Limb (tissue), 2 donors: ENCODE measurements around the gene MYO1A.

Experiments used
- DNase-seq, 2 donors: peaks; one replicate each; pipeline ENCODE4 v3.0.0-alpha.2; 2016; ENCODE audit errors: extremely low spot score in 2 of 2

The MYO1A gene

DNA sequence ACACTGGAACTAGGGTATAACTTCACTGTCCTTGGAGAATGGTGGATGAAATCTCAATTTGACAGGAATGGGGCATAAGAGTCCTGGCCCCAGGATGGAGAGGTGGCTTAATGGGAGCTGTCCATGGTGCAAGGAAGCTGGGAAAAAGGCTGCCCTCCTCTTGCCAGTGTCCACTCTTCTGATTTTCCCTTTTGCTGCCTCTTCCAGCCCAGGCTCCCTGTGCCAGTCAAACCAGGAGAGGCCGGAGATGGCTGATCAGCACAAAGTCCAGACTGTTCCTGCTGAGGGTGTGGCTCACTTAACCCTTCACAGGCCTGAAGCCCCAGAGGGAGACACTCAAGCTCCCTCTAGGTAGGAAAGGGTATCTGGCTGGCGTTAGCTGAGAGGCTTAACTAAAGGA is at the start of gene MYO1A:
TSS of gene MYO1A (minus strand) at position 240 of the 400 bp plus-strand sequence. CDS start 1,806 bp downstream, outside the sequence.
- no peak for DNase-seq

DNA sequence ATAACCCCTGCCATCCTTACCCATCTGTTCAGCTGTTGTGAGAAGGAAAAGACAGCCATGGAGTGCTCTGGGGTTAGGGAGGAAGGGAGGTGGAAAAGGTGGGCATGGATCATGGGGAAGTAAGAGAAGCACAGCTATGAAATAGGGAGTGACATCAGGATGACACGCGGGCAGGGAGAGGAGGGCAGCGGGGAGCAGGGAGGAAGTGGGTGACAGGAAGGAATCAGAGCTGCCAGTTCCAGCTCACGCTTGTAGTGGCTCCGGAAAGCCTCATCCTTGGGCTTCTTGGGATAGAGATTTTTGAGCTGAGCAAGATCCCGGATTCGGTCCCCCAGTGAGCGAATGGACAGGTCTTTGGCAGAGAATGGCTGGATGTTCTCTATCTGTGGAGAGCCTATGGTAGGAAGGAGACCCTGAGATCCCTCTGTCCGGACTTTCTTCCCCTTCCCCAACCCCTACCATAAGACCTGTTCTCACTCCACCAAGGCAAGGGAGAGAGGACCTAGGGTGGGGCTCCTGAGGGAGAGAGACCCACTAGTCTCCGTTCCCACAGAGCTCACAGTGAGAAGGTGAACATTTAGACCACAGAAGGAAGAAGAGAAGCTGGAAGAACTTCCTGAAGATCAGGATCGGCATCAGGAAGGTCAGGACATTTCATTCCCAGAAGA is 49.3 kb upstream of the MYO1A start:
- no peak for DNase-seq

DNA sequence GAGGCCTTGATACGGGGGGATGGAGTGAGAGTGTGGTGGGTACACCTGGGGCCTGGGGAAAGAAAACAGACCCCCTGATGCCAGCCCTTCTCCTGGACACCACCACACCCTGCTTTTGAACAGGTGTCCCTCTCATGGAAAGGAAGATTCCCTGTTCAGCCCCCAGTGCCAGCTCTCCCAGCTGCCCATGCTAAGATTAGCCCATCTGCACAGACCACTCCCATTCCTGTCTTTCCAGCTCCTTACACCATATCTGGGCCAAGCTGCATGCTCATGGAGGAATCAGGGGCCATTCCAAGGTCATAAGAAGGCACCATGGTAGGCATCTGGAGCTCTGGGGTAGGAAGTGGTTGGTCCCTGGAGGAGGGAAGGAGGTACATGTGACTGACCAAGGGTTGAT is 48.6 kb upstream of the MYO1A start:
- no peak for DNase-seq

DNA sequence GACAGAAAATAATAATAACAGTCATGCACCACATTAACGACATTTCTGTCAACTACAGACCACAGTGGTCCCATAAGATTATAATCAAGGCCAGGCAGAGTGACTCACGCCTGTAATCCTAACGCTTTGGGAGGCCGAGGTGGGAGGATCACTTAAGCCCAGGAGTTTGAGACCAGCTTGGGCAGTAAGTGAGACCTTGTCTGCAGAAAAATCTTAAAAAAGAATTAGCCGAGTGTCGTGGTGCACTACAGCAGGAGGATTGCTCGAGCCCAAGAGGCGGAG is 47.6 kb upstream of the MYO1A start:
- DNase-seq: no peak

DNA sequence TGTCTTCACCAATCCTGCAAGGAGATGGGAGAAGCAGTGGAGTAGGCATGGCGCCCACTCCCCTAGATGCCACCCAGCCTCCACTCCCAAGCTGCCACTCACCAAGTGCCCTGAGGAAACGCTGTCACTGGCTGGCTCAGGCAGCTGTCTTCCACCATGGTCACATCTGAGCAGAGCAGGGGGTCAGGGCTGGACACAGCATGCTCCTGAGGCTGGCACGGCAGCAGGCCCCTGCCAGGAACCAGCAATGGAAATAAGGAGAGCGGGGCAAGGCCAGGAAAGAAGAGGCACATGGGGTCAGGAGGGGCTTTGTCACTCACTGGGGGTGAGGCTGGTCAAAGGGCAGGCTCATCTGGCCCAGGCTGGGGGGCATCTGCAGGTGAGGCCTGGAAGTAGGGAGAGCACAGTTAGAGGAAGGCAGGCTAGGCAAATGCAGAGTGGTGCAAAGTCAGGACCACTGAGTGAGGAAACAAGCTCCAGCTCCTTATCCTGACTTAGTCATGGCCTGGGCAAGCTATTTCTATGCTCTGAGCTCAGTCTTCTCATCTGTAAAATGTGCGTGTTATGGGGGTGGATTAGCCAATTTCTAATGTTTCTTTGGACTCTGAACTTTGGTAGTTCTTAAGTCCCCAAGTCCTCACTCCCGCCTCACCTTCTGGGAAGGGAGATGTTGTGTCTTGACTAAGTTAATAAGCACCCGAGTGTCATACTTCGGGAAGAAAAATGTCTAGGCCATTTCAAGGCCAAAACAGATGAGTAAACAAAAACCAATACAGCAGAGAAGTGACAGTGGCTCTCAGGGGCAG is 47.0 kb upstream of the MYO1A start:
- no peak for DNase-seq

DNA sequence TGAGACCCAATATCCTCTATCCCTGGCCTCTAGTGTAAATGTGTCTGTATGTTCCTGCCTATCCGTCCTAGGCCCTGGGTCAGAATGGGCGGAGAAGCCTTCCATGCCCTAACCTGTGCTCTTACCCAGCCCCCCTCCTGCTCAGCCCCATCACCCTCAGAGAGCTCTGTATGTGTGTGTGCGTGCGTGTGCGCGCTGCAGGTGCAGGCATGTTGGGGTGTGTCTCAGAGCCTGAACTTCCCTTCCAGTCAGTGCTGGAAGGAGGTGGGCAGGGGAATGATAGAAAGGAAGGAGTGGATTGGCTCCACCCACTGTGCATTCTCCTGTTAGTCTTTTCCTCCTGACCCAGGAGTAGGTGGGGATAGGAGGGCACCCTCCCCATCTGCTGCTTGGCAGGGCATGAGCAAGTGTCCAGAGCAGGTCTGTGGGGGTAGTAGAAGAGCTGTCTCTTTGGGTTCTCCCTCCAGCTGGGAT is 46.2 kb upstream of the MYO1A start:
- DNase-seq: no peak

DNA sequence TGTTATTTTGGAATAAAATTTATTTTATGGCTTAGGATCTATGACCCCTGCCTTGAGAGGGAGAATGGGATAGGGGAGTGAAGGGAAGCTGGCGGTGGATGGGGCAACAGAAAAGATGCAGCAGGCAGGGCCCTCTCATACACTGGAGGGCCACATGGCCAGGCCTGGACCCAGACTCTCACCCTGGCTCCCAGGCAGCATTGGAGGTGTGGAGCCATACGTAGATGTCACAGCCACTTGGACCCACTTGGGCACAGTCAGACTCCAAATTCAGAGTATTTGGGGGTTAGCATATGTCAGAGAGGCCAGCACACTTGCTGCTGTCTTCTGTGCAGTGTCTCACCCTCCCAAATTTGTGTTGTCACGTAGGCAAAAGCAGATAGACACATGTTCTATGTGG is 45.5 kb upstream of the MYO1A start:
- DNase-seq: no peak

DNA sequence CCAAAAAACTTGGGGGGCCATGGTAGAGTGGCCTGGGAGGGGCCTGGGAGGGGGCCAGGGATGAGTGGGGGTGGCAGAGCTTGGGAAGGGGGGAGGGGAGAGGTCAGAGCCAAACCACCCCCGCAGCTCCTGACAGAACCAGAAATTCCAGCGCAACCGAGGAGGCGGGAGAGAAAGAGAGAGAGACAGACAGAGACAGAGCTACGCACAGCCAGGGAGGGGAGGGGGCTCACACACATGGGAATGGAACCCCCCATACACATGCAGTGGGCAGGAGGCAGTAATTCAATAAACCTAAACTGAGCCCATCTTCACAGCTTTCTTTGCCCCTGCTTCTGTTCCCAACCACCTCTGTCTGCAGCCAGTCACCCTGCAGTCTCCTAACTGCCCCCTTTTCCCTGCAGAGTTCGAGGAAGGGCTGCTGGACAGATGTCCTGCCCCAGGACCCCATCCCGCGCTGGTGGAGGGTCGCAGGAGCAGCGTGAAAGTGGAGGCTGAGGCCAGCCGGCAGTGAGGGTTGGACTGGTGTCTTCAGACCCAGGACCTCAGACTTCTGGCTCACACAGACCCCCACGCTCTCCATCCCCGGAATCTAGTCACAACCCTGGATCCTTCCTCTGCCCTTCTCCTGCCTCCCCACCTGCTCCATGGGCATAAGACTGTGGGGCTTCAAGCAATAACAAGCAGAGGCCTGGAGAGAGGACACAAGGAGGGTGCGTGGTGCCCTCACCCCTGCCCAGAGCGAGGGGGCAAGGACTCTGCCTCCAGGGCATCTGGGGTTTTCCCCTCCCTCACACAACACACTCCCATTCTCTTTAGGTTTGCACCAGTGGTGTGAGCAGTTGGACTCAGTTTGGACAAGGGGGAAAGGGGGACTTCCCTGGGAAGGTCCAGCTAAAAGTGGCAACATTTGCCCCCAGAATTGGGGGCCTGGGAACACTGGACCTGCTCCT is 44.6 kb upstream of the MYO1A start:
- DNase-seq: no peak

DNA sequence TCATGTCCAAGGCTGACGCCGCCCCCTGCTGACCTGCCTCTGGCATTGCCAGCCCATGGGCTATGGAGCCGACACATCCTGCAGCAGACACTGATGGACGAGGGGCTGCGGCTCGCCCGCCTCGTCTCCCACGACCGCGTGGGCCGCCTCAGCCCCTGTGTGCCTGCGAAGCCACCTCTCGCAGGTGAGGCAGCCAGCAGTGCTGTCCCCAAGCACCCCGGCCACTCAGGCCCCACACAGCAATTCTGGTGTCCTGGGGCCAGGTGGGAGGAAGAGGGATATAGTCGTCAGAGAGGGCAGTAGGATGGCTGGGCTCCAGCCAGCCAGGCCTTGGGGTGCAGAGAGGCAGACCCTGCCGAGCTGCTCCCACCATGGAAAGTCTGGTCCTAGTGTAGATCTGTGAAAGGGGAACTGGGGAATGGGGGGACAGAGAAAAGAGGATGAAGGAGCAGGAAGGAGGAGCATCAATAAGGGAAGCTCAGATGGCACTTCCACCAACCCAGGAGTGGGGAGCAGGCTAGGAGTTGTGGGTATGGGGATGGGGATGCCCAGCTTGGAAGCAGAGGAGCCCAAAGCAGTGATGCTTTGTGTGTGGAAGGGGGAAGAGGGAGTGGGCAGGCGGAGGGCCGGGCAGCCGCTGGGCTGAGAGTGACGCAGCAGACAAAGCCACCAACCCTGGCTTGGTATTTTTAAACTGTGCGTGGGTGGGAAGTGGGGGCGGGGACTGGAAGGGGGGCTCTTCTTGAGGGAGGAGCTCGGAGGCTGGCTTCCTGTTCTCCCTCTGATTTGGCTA is 43.7 kb upstream of the MYO1A start:
- DNase-seq: peak; percentile 59 to 74

DNA sequence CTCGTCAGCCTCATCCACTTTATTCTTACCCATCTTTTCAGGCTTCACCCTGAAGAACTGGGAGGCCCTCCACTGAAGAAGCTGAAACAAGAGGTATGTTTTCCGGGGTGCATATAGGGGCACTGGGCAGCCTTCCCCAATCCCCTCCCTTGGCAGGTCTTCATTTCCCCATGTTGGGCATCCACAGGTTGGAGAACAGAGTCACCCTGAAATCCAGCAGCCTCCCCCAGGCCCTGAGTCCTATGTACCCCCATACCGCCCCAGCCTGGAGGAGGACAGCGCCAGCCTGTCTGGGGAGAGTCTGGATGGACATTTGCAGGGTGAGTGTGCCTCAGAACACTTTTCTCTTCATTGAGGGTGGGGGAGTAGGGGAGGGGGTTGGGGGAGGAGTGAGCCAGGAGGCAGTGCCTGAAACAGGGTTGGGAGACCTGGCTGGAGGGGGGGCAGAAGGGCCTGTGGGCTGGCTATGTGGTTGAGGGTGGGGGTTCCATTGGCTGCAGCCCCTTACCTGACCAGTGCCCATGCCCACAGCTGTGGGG is 43.0 kb upstream of the MYO1A start:
- DNase-seq: no peak

DNA sequence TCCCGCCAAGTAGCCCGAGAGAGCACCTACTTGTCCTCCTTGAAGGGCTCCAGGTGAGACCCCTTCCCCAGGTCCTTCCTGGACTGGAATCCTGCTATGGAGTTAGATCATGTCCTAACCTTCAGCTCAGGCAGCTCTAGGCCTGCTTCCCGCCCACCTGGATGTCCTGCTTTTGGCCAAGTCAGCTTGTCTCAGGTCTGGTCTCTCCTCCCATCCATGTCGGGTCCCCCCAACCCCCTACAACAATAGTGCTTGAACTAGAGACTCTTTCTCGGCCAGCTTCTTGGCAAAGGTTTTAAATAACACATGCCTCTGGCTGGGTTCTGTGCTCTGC is 42.6 kb upstream of the MYO1A start:
- DNase-seq: no peak

DNA sequence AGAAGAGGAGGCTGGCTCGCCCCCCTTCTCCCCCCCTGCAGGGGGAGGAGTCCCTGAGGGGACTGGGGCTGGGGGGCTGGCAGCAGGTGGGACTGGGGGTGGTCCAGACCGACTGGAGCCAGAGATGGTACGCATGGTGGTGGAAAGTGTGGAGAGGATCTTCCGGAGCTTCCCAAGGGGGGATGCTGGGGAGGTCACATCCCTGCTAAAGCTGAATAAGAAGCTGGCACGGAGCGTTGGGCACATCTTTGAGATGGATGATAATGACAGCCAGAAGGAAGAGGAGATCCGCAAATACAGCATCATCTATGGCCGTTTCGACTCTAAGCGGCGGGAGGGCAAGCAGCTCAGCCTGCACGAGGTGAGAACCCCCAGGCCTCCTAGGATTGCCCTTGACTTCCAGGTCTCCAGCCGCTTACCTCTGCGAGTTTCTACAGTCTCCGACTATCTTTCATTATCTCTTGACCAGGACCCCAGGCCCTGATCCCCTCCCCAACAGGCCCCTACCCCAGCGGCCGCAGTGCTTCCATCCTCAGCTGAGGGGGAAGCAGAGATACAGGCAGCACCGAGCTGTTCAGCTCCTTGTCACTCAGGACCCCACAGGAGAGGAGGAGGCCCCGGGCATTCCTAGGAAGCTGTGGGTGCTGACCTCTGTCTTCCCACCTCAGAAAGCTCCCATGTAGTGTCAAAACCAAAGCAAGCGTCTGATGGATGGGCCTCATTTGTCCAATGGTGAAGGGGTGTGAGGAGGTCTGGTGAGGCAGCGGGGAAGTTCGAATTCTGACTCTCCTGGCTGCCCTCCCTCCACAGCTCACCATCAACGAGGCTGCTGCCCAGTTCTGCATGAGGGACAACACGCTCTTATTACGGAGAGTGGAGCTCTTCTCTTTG is 42.0 kb upstream of the MYO1A start:
- DNase-seq: no peak

DNA sequence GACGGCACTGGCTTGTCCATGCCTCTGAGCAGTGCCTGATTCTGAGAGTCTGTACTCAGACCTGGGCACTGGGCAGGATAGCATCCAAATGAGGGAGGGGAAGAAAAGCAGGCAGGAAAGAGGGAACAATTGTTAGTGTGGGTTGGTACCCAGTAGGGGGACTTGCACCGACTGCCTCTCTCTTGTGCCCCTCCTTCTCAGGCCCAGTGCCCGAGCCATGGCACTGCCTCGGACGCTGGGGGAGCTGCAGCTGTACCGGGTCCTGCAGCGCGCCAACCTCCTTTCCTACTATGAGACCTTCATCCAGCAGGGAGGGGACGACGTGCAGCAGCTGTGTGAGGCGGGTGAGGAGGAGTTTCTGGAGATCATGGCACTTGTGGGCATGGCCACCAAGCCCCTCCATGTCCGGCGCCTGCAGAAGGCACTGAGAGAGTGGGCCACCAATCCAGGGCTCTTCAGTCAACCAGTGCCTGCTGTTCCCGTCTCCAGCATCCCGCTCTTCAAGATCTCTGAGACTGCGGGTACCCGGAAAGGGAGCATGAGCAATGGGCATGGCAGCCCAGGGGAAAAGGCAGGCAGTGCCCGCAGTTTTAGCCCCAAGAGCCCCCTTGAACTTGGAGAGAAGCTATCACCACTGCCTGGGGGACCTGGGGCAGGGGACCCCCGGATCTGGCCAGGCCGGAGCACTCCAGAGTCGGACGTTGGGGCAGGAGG is 41.2 kb upstream of the MYO1A start:
- DNase-seq: no peak

DNA sequence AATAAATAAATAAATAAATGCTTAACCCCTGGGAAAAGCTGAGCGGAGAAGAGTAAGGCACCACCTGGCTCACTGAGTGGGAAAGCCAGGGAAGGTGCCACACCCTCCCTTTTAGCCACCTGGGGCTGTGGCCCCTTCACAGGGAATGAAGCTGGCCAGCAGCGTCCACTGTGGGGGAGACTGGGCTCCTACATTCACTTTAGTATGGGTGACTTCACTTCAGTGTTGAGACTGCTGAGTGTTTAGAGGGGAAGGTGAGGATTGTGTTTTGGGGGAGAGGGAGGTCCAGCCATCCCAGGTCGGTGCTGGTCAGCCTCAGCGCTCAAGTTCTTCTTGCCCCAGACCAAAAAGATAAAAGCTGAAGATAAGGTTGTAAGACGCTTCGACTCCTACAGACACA is 40.6 kb upstream of the MYO1A start:
- no peak for DNase-seq

DNA sequence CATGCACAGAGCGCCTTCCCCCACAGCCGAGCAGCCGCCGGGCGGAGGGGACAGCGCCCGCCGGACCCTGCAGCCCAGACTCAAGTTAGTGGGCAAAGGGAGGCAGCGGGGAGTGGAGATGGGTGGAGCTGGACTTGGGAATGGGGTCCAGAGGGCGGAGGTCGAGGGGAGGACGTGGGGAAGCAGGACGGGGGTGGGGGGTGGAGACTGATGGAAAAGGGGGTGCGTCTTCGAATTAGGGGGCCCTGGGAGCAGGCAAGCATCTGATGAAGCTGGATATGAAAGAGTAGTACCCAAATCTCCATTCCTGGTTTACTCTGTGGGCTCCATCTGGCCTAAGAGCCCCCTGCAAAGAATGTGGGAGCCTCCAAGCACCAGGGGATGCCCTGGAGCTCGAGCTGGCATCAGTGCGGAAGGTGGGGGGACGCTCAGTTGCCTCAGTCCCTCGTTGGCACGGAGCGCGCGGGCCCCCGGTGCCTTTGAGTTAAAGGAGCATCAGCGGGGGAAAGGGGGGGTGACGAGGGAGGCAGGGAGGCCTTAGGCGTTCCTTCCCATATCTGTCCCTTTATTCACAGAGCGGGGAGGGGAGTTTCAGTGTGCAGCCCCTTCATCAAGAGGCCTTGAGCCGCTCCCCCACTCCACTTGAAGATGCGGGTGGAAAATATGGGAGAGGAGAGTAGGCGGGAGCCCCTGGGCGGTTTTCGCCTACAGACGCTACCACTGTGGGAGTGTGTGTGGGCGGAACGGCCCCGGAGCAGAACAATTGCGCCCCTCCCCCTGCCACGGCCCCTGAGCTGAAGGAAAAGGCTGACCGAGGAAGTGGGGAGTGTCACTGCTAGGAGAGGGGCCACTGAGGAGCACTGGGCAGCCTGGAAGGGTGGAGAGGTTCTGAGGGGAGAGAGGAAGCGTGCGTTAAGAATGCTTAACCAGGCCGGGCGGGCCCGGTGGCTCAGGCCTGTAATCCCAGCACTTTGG is 39.6 kb upstream of the MYO1A start:
- peak; percentile 54 to 79 for DNase-seq

DNA sequence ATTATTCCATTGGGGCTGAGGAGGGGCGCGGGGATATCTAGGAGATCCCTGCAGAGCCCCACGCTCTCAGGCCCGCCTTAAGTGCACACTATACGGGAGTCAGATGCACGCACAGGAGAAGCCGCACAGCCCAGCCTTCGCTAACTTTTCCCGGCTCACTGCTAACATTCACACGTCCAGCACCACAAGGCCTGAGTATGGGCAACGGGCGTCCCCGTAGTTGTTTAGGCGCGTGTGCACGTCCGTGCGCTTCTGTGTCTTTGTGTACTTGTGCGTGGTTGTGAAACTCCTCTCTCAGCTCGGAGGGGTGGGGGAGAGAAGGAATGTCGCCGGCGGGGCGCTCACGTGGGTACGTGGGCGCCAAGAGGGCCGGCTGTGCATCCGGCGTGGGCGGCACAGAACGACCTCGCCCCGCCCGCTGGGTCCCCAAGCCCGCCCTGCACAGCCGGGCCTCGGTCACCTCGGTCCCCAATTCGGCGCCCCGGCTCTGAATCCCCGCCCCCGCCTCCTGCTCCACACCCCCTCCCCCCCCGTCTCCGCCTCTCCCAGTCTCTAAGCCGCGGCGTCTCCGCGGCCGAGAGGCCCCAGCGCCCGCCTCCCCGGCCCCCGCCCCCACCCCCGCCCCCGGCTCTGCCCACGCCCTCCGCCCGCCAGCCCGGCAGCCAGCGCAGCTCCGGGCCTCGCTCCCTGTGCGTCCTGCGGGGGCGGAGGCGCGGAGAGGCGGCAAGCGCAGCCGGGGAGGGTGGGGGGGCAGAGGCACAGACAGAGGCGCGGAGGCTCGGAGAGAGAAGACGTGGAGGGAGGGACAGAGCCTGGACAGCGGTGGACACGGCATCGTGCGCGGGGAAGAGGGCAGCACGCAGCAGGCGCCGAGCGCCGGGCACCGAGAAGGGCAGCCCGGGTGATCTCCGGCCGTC is 38.7 kb upstream of the MYO1A start, which contains the start of gene NAB2:
TSS of gene NAB2 (plus strand) at position 761 of the 917 bp plus-strand sequence. CDS start 158 bp downstream, outside the sequence.
- DNase-seq: peak; percentile 94 to 96
